Activated CD4-positive, CD25-positive, alpha-beta regulatory T cell treated with anti-CD3 and anti-CD28 coated beads, Interleukin-2, amount 50 U/mL, for 24 hours (primary cell): Measurements from ENCODE around the gene OR2B6.

Experiments
- ATAC-seq, 2 donors: fragments of 150-1000 bp; cut with Tn5 transposase; one replicate each; pipeline ENCODE4 v1.10.0; 2021; ENCODE audit warnings: mild to moderate bottlenecking in 1 of 2, moderate library complexity in 1 of 2

Gene OR2B6

GRCh38 chr6:28001351-28001750 is 44.3 kb downstream of the OR2B6 start:
- no peak for ATAC-seq

- no peak for ATAC-seq
These were observed 44.7 kb downstream of the OR2B6 start for GRCh38 chr6:28001751-28002150.

- no peak for ATAC-seq
These were observed 45.1 kb downstream of the OR2B6 start for GRCh38 chr6:28002161-28002560.

GRCh38 chr6:28003059-28003458 is 46.0 kb downstream of the OR2B6 start:
- no peak for ATAC-seq

DNA sequence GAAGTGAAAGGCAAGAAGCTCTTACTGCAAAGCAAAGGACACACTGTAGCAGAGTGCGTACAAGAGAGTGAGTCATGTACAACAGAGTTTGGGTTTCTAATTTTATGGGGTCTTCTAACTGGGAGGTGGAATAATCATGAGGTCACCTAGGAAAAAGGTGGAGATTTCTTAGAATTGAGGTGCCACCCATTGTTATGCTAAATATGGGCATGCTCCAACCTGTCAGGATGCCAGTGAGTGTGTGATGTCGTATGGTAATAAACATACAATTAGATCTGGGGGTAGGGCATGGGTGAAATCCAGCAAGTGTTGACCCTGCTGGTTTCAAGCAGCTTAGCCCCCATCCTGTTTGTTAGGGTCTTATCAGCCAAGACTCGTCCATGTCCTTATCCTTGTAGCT is 46.6 kb downstream of the OR2B6 start:
- ATAC-seq, result no peak

- ATAC-seq, result no peak
These were observed 47.5 kb downstream of the OR2B6 start for GRCh38 chr6:28004350-28005151.

DNA sequence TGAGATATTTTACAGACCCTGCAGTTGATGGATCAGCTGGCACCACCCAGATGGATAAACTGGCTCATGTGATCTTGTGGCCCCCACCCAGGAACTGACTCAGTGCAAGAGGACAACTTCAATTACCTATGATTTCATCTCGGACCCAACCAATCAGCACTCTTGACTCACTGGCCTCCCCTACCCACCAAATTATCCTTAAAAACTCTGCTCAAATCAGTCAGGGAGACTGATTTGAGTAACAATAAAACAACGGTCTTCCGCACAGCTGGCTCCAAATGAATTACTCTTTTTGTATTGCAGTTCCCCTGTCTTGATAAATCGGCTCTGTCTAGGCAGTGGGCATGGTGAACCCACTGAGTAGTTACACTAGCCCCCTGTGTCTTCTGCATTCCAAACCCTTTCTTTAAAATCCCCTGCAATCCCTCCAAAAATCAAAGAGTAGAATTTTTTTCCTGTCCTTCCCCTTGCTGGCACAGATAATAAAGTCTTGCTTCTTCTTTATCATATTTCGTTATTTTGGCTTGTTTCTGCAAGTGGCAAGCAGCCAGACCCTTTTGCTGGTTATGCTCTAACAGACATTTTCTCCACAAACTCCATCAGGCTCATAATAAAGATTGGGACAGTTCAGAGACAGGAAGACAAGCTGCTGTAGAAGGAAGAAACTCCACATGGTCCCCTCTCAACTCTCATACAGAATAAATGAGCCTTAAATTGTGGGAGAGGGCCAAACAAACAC is 48.3 kb downstream of the OR2B6 start:
- ATAC-seq, result no peak

GRCh38 chr6:28005975-28006374 is 48.9 kb downstream of the OR2B6 start:
- ATAC-seq, result no peak
